ENCODE results near the gene RASGRP4. TPM values are rescaled to one million over a fixed set of nuclear protein-coding genes. Genes with fewer than 3 reads are reported as not detected.

Gene RASGRP4
- total RNA-seq, 1 experiment from 2014 or later = not detected

- H3K9me3 ChIP-seq (ENCODE audit: control insufficient read depth in 1 of 2, insufficient read depth in 1 of 2, low read depth in 1 of 2, low read length in 2 of 2) = no peaks in the 10 kb centered on the region
- CTCF ChIA-PET = interaction anchor here (1.7 kb wide), 1 partner anchor 37 kb away, joined by 5 read pairs; the partner anchor contains the start of gene FAM98C
- ATAC-seq (no peak), DNase-seq (ENCODE audit: low read depth, low spot score) (no peak)
- RAD21 ChIA-PET (ENCODE audit: low non-redundant PET in 1 of 2, low total read pairs in 2 of 2, uncharacterized antibody in 2 of 2, unreplicated experiment in 2 of 2) = no interaction called here
- intact Hi-C loops (cut with micrococcal nuclease) = no loop called here
- no peak overlapping the region for H3K4me3 ChIP-seq (replicated peaks in 1 of 2; ENCODE audit: low read depth in 1 of 2, low read length in 2 of 2)
- POLR2A ChIA-PET = no interaction called here
- no peaks in the 10 kb centered on the region; a peak in 1 of 4 replicates for H3K4me1 ChIP-seq (ENCODE audit: control insufficient read depth in 1 of 2, insufficient read depth in 2 of 2, low read length in 2 of 2)
- H3K36me3 ChIP-seq (ENCODE audit: control insufficient read depth in 1 of 2, insufficient read depth in 2 of 2, low read length in 2 of 2) = no peaks in the 10 kb centered on the region
- BruUV-seq (replicated peaks) = no TSS peak
- H3K79me2 ChIP-seq (ENCODE audit: insufficient read depth, low read length) = no peaks in the 10 kb centered on the region
- no peak overlapping the region for H3K4me2 ChIP-seq (ENCODE audit: low read length)
- no peaks in the 10 kb centered on the region for H3K9me2 ChIP-seq (ENCODE audit: insufficient read depth)
- no peak overlapping the region for H3K27ac ChIP-seq (ENCODE audit: low read depth, low read length)
- H3K9ac ChIP-seq (ENCODE audit: low read length) = no peak overlapping the region
- no peak overlapping the region for H2AFZ ChIP-seq (ENCODE audit: low read depth, low read length, poor library complexity, severe bottlenecking)
- H3K27me3 ChIP-seq (ENCODE audit: insufficient read depth, low read length) = no peaks in the 10 kb centered on the region
- no peak for TF ChIP-seq RAD21 (IDR thresholded peaks at IDR 0.05; ENCODE audit: low read depth)
- TF ChIP-seq ELF1 (IDR thresholded peaks at IDR 0.05; ENCODE audit: borderline replicate concordance, low read depth) = no peak
- TF ChIP-seq TCF7L2 (IDR thresholded peaks at IDR 0.05; ENCODE audit: borderline replicate concordance, extremely low read depth, insufficient read depth, insufficient read length) = no peak
- no peak for TF ChIP-seq MAX (IDR thresholded peaks at IDR 0.05)
- no peak for TF ChIP-seq SP1 (IDR thresholded peaks at IDR 0.05; ENCODE audit: low read depth)
- no peak for TF ChIP-seq JUND (IDR thresholded peaks at IDR 0.05)
- TF ChIP-seq EZH2 (IDR thresholded peaks at IDR 0.05) = no peak
- TF ChIP-seq CBX3 (IDR thresholded peaks at IDR 0.05; ENCODE audit: low read depth) = no peak
- TF ChIP-seq CEBPB (IDR thresholded peaks at IDR 0.05; ENCODE audit: low read depth) = no peak
- TF ChIP-seq ZNF274 (IDR thresholded peaks at IDR 0.05; ENCODE audit: low read depth, low read length) = no peak
- no peak for TF ChIP-seq POLR2A (IDR thresholded peaks at IDR 0.05; ENCODE audit: borderline replicate concordance, extremely low read depth, insufficient read depth, insufficient read length)
- TF ChIP-seq REST (IDR thresholded peaks at IDR 0.05; ENCODE audit: low read depth) = no peak
- TF ChIP-seq CTCF (IDR thresholded peaks at IDR 0.05 in 2 of 3, conservative IDR thresholded peaks at IDR 0.05 in 1 of 3; ENCODE audit: borderline replicate concordance in 1 of 3, insufficient read depth in 1 of 3, low read depth in 2 of 3, low read length in 2 of 3) = no peak
- H4K20me1 ChIP-seq (ENCODE audit: insufficient read depth) = no peaks in the 10 kb centered on the region
Observed at GRCh38 chr19:38440592-38440991, 14.6 kb upstream of the RASGRP4 start.

Data from HCT116 (cell line).